ENCODE data around the gene EVX2. TPM values are rescaled to one million over a fixed set of nuclear protein-coding genes. Genes with fewer than 3 reads are reported as not detected.

The EVX2 gene
- total RNA-seq, 1 experiment from 2014 or later, result not detected

- TF ChIP-seq, protein P1, sequence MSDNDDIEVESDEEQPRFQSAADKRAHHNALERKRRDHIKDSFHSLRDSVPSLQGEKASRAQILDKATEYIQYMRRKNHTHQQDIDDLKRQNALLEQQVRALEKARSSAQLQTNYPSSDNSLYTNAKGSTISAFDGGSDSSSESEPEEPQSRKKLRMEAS (CRISPR knock-in tag; IDR thresholded peaks at IDR 0.05), result no peak
- TF ChIP-seq CBFB (CRISPR knock-in tag; IDR thresholded peaks at IDR 0.05; ENCODE audit: low read depth) (no peak), ZNF423 (CRISPR knock-in tag; IDR thresholded peaks at IDR 0.05) (no peak), CTCF (IDR thresholded peaks at IDR 0.05) (no peak), CREB1 (CRISPR knock-in tag; IDR thresholded peaks at IDR 0.05) (no peak), TP53 (CRISPR knock-in tag; IDR thresholded peaks at IDR 0.05) (no peak), ZBTB43 (CRISPR knock-in tag; IDR thresholded peaks at IDR 0.05) (no peak), FOXP1 (CRISPR knock-in tag; IDR thresholded peaks at IDR 0.05; ENCODE audit: borderline replicate concordance) (no peak), ZNF396 (CRISPR knock-in tag; IDR thresholded peaks at IDR 0.05; ENCODE audit: borderline replicate concordance) (no peak), ZNF219 (CRISPR knock-in tag; IDR thresholded peaks at IDR 0.05; ENCODE audit: borderline replicate concordance) (no peak), TEAD1 (CRISPR knock-in tag; IDR thresholded peaks at IDR 0.05) (no peak)
- TF ChIP-seq, protein P2, sequence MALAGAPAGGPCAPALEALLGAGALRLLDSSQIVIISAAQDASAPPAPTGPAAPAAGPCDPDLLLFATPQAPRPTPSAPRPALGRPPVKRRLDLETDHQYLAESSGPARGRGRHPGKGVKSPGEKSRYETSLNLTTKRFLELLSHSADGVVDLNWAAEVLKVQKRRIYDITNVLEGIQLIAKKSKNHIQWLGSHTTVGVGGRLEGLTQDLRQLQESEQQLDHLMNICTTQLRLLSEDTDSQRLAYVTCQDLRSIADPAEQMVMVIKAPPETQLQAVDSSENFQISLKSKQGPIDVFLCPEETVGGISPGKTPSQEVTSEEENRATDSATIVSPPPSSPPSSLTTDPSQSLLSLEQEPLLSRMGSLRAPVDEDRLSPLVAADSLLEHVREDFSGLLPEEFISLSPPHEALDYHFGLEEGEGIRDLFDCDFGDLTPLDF (CRISPR knock-in tag; IDR thresholded peaks at IDR 0.05), result no peak
- TF ChIP-seq, protein P3, sequence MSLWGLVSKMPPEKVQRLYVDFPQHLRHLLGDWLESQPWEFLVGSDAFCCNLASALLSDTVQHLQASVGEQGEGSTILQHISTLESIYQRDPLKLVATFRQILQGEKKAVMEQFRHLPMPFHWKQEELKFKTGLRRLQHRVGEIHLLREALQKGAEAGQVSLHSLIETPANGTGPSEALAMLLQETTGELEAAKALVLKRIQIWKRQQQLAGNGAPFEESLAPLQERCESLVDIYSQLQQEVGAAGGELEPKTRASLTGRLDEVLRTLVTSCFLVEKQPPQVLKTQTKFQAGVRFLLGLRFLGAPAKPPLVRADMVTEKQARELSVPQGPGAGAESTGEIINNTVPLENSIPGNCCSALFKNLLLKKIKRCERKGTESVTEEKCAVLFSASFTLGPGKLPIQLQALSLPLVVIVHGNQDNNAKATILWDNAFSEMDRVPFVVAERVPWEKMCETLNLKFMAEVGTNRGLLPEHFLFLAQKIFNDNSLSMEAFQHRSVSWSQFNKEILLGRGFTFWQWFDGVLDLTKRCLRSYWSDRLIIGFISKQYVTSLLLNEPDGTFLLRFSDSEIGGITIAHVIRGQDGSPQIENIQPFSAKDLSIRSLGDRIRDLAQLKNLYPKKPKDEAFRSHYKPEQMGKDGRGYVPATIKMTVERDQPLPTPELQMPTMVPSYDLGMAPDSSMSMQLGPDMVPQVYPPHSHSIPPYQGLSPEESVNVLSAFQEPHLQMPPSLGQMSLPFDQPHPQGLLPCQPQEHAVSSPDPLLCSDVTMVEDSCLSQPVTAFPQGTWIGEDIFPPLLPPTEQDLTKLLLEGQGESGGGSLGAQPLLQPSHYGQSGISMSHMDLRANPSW (CRISPR knock-in tag; conservative IDR thresholded peaks at IDR 0.05; ENCODE audit: low read depth), result no peak
Observed at GRCh38 chr2:176075481-176075880, 8.3 kb downstream of the EVX2 start (continued).

DNA sequence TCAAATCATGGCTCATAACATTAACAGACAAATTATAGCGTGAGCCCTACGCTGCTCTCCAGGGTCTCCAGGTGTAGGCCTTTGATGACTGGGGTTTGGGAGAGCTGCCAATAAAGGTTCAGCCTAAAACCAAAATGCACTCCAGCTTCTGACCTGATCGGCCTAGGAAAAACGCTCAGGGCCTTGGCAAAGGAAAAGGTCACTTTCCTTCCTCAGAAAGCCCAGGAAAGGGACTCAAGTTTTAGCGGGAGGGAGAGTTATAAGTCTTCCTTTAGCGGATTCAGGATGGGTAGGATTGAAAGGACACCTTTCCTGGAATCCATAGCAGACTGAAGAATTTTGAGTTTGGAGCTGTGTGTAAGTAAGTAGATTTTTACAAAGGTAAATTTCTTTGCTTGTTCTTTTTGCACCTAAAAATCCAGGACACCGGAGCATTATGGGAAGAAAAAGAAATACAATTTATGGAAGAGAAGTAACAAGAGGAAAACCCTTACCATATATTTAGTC, 8.8 kb downstream of the EVX2 start:
- Mint-ChIP-seq H3K9me3 (no peaks in the 10 kb centered on the region), H3K27ac (no peak overlapping the region), H3K4me1 (peaks cover 33% of the 10 kb centered on the region), H3K27me3 (ENCODE audit: low read depth) (peaks cover 100% of the 10 kb centered on the region), H3K36me3 (no peaks in the 10 kb centered on the region), H3K4me3 (peak overlapping the region; percentile 36)
- ATAC-seq (no peak), DNase-seq (ENCODE audit: low spot score) (no peak)
- POLR2A ChIA-PET, result no interaction called here
- CTCF ChIA-PET, result interaction anchor here (0.8 to 1.9 kb wide), 2 partner anchors 10 to 23 kb away, joined by 3 to 11 read pairs; no protein-coding TSS in a partner anchor
- TF ChIP-seq USF1 (CRISPR knock-in tag; IDR thresholded peaks at IDR 0.05) (no peak), ZNF219 (CRISPR knock-in tag; IDR thresholded peaks at IDR 0.05; ENCODE audit: borderline replicate concordance) (no peak), SP1 (CRISPR knock-in tag; conservative IDR thresholded peaks at IDR 0.05) (no peak), JAZF1 (CRISPR knock-in tag; IDR thresholded peaks at IDR 0.05) (no peak), GABPB1 (CRISPR knock-in tag; IDR thresholded peaks at IDR 0.05) (no peak), PRRX2 (CRISPR knock-in tag; IDR thresholded peaks at IDR 0.05) (no peak), ZNF671 (CRISPR knock-in tag; IDR thresholded peaks at IDR 0.05) (no peak), NR2C2 (CRISPR knock-in tag; IDR thresholded peaks at IDR 0.05) (no peak), ZNF317 (CRISPR knock-in tag; IDR thresholded peaks at IDR 0.05; ENCODE audit: borderline replicate concordance, low read depth) (no peak), NFE2L1 (CRISPR knock-in tag; IDR thresholded peaks at IDR 0.05) (no peak), RELA (CRISPR knock-in tag; IDR thresholded peaks at IDR 0.05; ENCODE audit: borderline replicate concordance) (no peak), ZBTB43 (CRISPR knock-in tag; IDR thresholded peaks at IDR 0.05) (no peak)
- TF ChIP-seq, protein P4, sequence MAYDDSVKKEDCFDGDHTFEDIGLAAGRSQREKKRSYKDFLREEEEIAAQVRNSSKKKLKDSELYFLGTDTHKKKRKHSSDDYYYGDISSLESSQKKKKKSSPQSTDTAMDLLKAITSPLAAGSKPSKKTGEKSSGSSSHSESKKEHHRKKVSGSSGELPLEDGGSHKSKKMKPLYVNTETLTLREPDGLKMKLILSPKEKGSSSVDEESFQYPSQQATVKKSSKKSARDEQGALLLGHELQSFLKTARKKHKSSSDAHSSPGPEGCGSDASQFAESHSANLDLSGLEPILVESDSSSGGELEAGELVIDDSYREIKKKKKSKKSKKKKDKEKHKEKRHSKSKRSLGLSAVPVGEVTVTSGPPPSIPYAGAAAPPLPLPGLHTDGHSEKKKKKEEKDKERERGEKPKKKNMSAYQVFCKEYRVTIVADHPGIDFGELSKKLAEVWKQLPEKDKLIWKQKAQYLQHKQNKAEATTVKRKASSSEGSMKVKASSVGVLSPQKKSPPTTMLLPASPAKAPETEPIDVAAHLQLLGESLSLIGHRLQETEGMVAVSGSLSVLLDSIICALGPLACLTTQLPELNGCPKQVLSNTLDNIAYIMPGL (CRISPR knock-in tag; IDR thresholded peaks at IDR 0.05), result no peak
- TF ChIP-seq, protein P5, sequence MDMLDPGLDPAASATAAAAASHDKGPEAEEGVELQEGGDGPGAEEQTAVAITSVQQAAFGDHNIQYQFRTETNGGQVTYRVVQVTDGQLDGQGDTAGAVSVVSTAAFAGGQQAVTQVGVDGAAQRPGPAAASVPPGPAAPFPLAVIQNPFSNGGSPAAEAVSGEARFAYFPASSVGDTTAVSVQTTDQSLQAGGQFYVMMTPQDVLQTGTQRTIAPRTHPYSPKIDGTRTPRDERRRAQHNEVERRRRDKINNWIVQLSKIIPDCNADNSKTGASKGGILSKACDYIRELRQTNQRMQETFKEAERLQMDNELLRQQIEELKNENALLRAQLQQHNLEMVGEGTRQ (CRISPR knock-in tag; IDR thresholded peaks at IDR 0.05), result no peak

Data from WTC11 (cell line).